Dermis blood vessel endothelial cell (primary cell): ENCODE results near the gene TOP2B. TPM values are rescaled to one million over a fixed set of nuclear protein-coding genes. Genes with fewer than 3 reads are reported as not detected.

Source experiments
- DNase-seq: peaks from one replicate; pipeline ENCODE4 v3.0.0; 2010
- total RNA-seq: library from RNA; depleted of rRNA; stranded (reverse); fragments of >200 nt; gene quantifications from 2 replicates; pipeline ENCODE4 v1.2.3, GENCODE V29; 2014

TOP2B gene
- total RNA-seq, 1 donor from 2014 or later: 95.5 TPM

GRCh38 chr3:25555695-25556437 is 108.8 kb downstream of the TOP2B start:
- DNase-seq: no peak

GRCh38 chr3:25554376-25554775 is 110.3 kb downstream of the TOP2B start:
- no peak for DNase-seq

- no peak for DNase-seq
Measured at GRCh38 chr3:25552251-25552650, 112.5 kb downstream of the TOP2B start.

- peak; percentile 5 for DNase-seq
Measured at GRCh38 chr3:25548836-25549235, 115.9 kb downstream of the TOP2B start.

- no peak for DNase-seq
Measured at GRCh38 chr3:25547943-25548674, 116.6 kb downstream of the TOP2B start.

Other genes with a start within 250 kb of the TOP2B start
- 1.2 and 1.5 TPM in 2 replicates for gene RARB, start 236.6 kb downstream of the TOP2B start, total RNA-seq
- 39.9 and 45.9 TPM in 2 replicates for gene NGLY1, start 118.5 kb upstream of the TOP2B start, total RNA-seq
- 11.0 and 11.1 TPM in 2 replicates for gene OXSM, start 125.2 kb upstream of the TOP2B start, total RNA-seq